Left lung (tissue), 14 donors: ENCODE results near the gene HAPLN3. TPM values are rescaled to one million over a fixed set of nuclear protein-coding genes. Genes with fewer than 3 reads are reported as not detected.
"Not testable (repeated sequence)": the region's sequence is repeated elsewhere in the genome, so short reads cannot be mapped to it uniquely, and the experiment has no call there.

Experiments used
- ATAC-seq: fragments of 200-7000 bp; cut with Tn5 transposase; one replicate; pipeline ENCODE4 v1.9.1; 2020; ENCODE audit warnings: moderate library complexity
- DNase-seq, 4 donors: peaks; one replicate each; pipeline ENCODE4 v3.0.0-alpha.2; 2013 to 2020
- H3K27ac ChIP-seq, 2 donors: fragments of 200-600 bp; sonication (generic) in 1 of 2; one replicate each; pipeline versions ENCODE4 v1.5.0 to v1.8.0; 2020 to 2021
- H3K27me3 ChIP-seq, 2 donors: fragments of 200-600 bp; sonication (generic) in 1 of 2; one replicate each; pipeline versions ENCODE4 v1.5.0 to v1.8.0; 2020 to 2021
- H3K36me3 ChIP-seq, 2 donors: fragments of 200-600 bp; sonication (generic) in 1 of 2; one replicate each; pipeline versions ENCODE4 v1.5.0 to v1.8.0; 2020 to 2021
- H3K4me1 ChIP-seq, 2 donors: fragments of 200-600 bp; one replicate each; pipeline ENCODE4 v1.8.0; 2021
- H3K4me3 ChIP-seq, 2 donors: fragments of 200-600 bp; sonication (generic) in 1 of 2; one replicate each; pipeline versions ENCODE4 v1.5.0 to v1.8.0; 2020 to 2021; ENCODE audit warnings: mild to moderate bottlenecking in 1 of 2
- H3K9me3 ChIP-seq, 2 donors: fragments of 200-600 bp; sonication (generic) in 1 of 2; one replicate each; pipeline versions ENCODE4 v1.5.0 to v1.8.0; 2020 to 2021
- CTCF ChIP-seq, 2 donors: fragments of 200-600 bp; sonication (generic) in 1 of 2; IDR thresholded peaks; one replicate each; pipeline versions ENCODE4 v1.5.0 to v1.8.0; 2021; ENCODE audit warnings: antibody characterized with exemption in 2 of 2
- intact Hi-C, 2 donors: fragments of 100-400 bp; cut with DNase I; formaldehyde crosslinking; loops; one replicate each; pipeline versions ENCODE4 v1.11.2 to v1.14.2; 2022
- long read RNA-seq, 12 donors: library from polyadenylated mRNA in 2 of 12; unstranded in 2 of 12; transcript quantifications; one replicate each; pipeline ENCODE4 v2.0.0 and lab custom pipeline, GENCODE V29; 2019 to 2026
- polyA plus RNA-seq, 6 donors: library from polyadenylated mRNA; unstranded; fragments of 120-200 nt; gene quantifications; one replicate each; pipeline ENCODE4 v1.2.1, GENCODE V29; 2013; ENCODE audit not compliant: insufficient read length in 6 of 6
- total RNA-seq, 2 donors: library from RNA; stranded (reverse); fragmentation: NEBNext Ultra II Directional; extraction: Animal tissue kit (Norgen Biotek cat#: 25700); gene quantifications; one replicate each; pipeline ENCODE4 v1.2.1, GENCODE V29; 2021
- donor health status: DM: no; HTN: yes; CAD: no.
- donor health status: DM: no; HTN: no; CAD: no.

HAPLN3 gene
- total RNA-seq (10 to 100 TPM in 1 of 2 donors, 1 to 10 TPM in 1; 7.7 to 10.6 TPM), polyA plus RNA-seq (1 to 10 TPM; 2.4 to 5.0 (median 4.1) TPM)
- long read RNA-seq, donor 1, partial matches to known transcripts, result 0 of 3 reads
- long read RNA-seq, donor 1, other reads (novel, unspliced or antisense), result 0 of 3 reads
- long read RNA-seq, donor 2, result 0 reads
- long read RNA-seq, donor 3, result 0 reads
- long read RNA-seq, donor 4, partial matches to known transcripts, result 1 of 6 reads
- long read RNA-seq, donor 4, other reads (novel, unspliced or antisense), result 1 of 6 reads
- long read RNA-seq, donor 5, partial matches to known transcripts, result 0 of 2 reads
- long read RNA-seq, donor 5, other reads (novel, unspliced or antisense), result 0 of 2 reads
- long read RNA-seq, donor 6, partial matches to known transcripts, result 0 of 1 reads
- long read RNA-seq, donor 6, other reads (novel, unspliced or antisense), result 0 of 1 reads
- long read RNA-seq, donor 7, result 0 reads
- long read RNA-seq, donor 8, partial matches to known transcripts, result 0 of 1 reads
- long read RNA-seq, donor 8, other reads (novel, unspliced or antisense), result 0 of 1 reads
- long read RNA-seq, donor 9, result 0 reads
- long read RNA-seq, donor 10, partial matches to known transcripts, result 1 of 4 reads
- long read RNA-seq, donor 10, other reads (novel, unspliced or antisense), result 1 of 4 reads
- long read RNA-seq, donor 11, result 0 reads
- long read RNA-seq, donor 12, result 0 reads

DNA sequence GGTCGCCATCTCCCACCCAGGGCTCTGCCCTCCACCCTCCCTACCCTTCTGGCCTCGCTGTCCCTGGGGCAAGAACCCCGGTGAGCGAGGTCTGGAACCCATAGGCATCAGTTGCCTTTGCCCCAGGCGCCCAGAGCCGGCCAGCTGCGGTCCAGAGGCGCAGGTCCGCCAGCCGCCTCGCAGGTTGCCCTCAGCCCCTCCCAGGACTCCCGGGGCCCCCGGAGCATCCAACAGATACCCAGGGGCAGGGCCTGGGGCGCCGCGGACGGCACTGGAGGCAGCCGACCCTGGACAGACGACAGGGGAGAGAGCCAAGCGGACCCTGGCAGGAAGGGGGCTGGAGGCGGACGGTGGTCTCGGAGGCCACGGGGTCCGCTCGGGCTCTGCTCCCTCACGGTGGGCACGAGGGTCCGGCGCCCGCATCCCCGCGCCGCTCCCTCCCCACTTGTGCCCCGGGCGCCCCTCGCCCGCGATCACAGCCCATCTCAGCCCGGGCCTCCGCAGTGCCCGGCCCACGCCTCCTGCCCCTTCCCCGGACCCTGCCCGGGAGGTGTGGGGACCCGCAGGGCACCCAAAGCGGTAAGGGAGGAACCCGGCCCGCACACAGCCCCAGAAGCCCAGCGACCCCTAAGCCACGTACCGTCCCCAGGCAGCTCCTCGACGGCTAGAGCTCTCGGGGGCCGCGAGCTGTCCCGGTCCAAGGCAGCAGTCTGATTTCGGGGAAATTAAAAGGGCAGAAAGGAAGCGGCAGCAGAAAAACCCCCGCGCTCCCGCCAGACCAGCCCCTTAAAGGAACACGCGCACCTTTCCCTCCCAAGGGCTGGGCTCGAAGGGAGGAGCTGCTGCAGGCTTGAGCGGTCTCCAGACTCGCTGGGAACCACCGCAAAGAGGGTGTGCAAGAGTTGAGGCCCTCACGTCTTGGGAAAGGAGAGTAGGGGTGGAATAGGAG is at the start of gene HAPLN3:
Gene HAPLN3 (minus strand): TSS at position 726 of the 949 bp plus-strand sequence. CDS start 8,246 bp downstream, outside the sequence.
- Histone ChIP-seq H3K4me1 (peaks cover 20 to 33% of the 10 kb centered on the region in 2 donors), H3K9me3 (no peaks in the 10 kb centered on the region), H3K27me3 (peaks cover 4 to 38% of the 10 kb centered on the region in 2 donors), H3K27ac (no peak within 1 kb of the TSS), H3K36me3 (no peaks in the 10 kb centered on the region), H3K4me3 (peak within 1 kb of the TSS; percentile 40 to 52)
- no peak for TF ChIP-seq CTCF (IDR thresholded peaks at IDR 0.05)
- DNase-seq, result peak in 3 of 4 donors; percentile 24 to 78 (median 46)
- intact Hi-C loops, result no loop called here
- ATAC-seq, result peak; percentile 43

DNA sequence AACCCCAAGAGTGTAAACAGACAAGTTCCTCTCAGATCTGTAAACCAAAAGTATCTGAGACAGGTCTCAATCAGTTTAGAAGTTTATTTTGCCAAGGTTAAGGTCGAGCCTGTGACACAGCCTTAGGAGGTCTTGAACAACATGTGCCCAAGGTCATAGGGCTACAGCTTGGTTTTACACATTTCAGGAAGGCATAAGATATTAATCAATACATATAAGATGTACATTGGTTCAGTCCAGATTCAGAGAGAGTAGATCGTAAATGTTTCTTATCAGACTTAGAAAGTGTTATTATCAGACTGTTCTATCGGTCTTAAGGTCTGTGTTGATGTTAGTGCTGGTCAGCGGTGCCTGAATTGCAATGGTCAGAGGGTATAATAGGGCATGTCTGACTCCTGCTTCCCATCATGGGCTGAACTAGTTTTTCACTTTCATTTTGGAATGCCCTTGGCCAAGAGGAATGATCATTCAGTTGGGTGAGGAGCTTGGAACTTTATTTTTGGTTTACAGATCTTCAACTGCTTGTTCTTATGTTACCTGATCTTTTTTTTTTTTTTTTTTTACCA is 44.8 kb upstream of the HAPLN3 start:
- H3K27me3 ChIP-seq, result no peaks in the 10 kb centered on the region
- no peak for DNase-seq
- no peak overlapping the region for H3K4me3 ChIP-seq
- ATAC-seq, result no peak
- H3K36me3 ChIP-seq, result no peaks in the 10 kb centered on the region
- TF ChIP-seq CTCF (IDR thresholded peaks at IDR 0.05), result no peak
- H3K9me3 ChIP-seq, result no peaks in the 10 kb centered on the region
- no peaks in the 10 kb centered on the region for H3K4me1 ChIP-seq
- intact Hi-C loops, result no loop called here
- H3K27ac ChIP-seq, result no peak overlapping the region

GRCh38 chr15:88939486-88939806 is 44.1 kb upstream of the HAPLN3 start:
- no peaks in the 10 kb centered on the region for H3K4me1 ChIP-seq
- H3K27ac ChIP-seq, result no peak overlapping the region
- no peak for TF ChIP-seq CTCF (IDR thresholded peaks at IDR 0.05)
- intact Hi-C loops, result loop anchor here in 1 of 2 donors (10.0 kb wide), 1 partner anchor 55 kb away; no protein-coding TSS in a partner anchor
- H3K36me3 ChIP-seq, result no peaks in the 10 kb centered on the region
- DNase-seq, result no peak
- H3K9me3 ChIP-seq, result no peaks in the 10 kb centered on the region
- no peaks in the 10 kb centered on the region for H3K27me3 ChIP-seq
- no peak overlapping the region for H3K4me3 ChIP-seq
- no peak for ATAC-seq

GRCh38 chr15:88938802-88939485 is 43.6 kb upstream of the HAPLN3 start:
- intact Hi-C loops, result loop anchor here in 1 of 2 donors (10.0 kb wide), 1 partner anchor 56 kb away; no protein-coding TSS in a partner anchor
- no peak for TF ChIP-seq CTCF (IDR thresholded peaks at IDR 0.05)
- Histone ChIP-seq H3K9me3 (no peaks in the 10 kb centered on the region), H3K36me3 (no peaks in the 10 kb centered on the region), H3K4me1 (no peaks in the 10 kb centered on the region), H3K4me3 (no peak overlapping the region), H3K27ac (no peak overlapping the region), H3K27me3 (no peaks in the 10 kb centered on the region)
- DNase-seq, result no peak
- no peak for ATAC-seq

DNA sequence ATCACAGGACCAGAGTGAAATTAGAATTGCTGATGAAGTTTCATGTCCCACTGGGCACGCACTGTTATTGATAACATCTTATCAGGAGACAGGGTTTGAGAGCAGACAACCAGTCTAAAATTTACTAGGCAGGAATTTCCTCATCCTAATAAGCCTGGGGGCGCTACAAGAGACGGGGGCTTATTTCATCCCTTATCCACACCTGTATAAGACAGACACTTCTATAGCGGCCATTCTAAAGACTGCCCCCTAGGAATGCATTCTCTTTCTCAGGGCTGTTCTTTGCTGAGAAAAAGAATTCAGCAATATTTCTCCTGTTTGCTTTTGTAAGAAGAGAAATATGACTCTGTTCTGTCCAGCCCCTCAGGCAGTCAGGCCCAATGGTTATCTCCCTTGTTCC is 39.1 kb upstream of the HAPLN3 start:
- not testable (repeated sequence) for H3K36me3 ChIP-seq, DNase-seq, H3K27ac ChIP-seq, H3K9me3 ChIP-seq, H3K4me3 ChIP-seq, H3K27me3 ChIP-seq, ATAC-seq, H3K4me1 ChIP-seq
- intact Hi-C loops, result loop anchor here in 1 of 2 donors (10.0 kb wide), 1 partner anchor 60 kb away; no protein-coding TSS in a partner anchor
